ENCODE data around the gene KCNMA1.

The KCNMA1 gene

GRCh38 chr10:77618117-77618516 is 19.5 kb downstream of the KCNMA1 start:
- TF ChIP-seq EZH2phosphoT487 (conservative IDR thresholded peaks at IDR 0.05; ENCODE audit: low read length) (no peak), CTCF (IDR thresholded peaks at IDR 0.05; ENCODE audit: insufficient read depth, low read length, poor library complexity, severe bottlenecking) (no peak)
- H3K9ac ChIP-seq (ENCODE audit: low read length) = no peak overlapping the region
- H3K27me3 ChIP-seq (ENCODE audit: low read length) = no peaks in the 10 kb centered on the region
- H3K4me3 ChIP-seq (ENCODE audit: insufficient read depth, low read length, poor library complexity, severe bottlenecking) = no peak overlapping the region
- H3K27ac ChIP-seq (ENCODE audit: low read depth, low read length) = no peak overlapping the region
- no peak overlapping the region for H3K4me2 ChIP-seq (ENCODE audit: low read depth, low read length, poor library complexity, severe bottlenecking)
- no peaks in the 10 kb centered on the region for H3F3A ChIP-seq (ENCODE audit: insufficient read depth)
- H3K9me2 ChIP-seq (replicated peaks; ENCODE audit: insufficient read depth, low read length) = no peaks in the 10 kb centered on the region
- H4K20me1 ChIP-seq (ENCODE audit: low read depth, low read length) = no peaks in the 10 kb centered on the region
- no peak overlapping the region for H2AFZ ChIP-seq (ENCODE audit: low read depth, low read length, severe bottlenecking)
- no peaks in the 10 kb centered on the region for H3K9me3 ChIP-seq (ENCODE audit: insufficient read depth, low read length)
- no peaks in the 10 kb centered on the region for H3K79me2 ChIP-seq (ENCODE audit: insufficient read depth, low read length)
- no peaks in the 10 kb centered on the region for H3K36me3 ChIP-seq (ENCODE audit: low read length)

- H2AFZ ChIP-seq (ENCODE audit: low read depth, low read length, severe bottlenecking) = no peak overlapping the region
- H3K79me2 ChIP-seq (ENCODE audit: insufficient read depth, low read length) = no peaks in the 10 kb centered on the region
- no peak overlapping the region for H3K9ac ChIP-seq (ENCODE audit: low read length)
- no peaks in the 10 kb centered on the region for H3K36me3 ChIP-seq (ENCODE audit: low read length)
- no peaks in the 10 kb centered on the region for H3K27me3 ChIP-seq (ENCODE audit: low read length)
- H4K20me1 ChIP-seq (ENCODE audit: low read depth, low read length) = no peaks in the 10 kb centered on the region
- H3K4me3 ChIP-seq (ENCODE audit: insufficient read depth, low read length, poor library complexity, severe bottlenecking) = no peak overlapping the region
- no peaks in the 10 kb centered on the region for H3K9me3 ChIP-seq (ENCODE audit: insufficient read depth, low read length)
- H3K4me2 ChIP-seq (ENCODE audit: low read depth, low read length, poor library complexity, severe bottlenecking) = no peak overlapping the region
- H3K9me2 ChIP-seq (replicated peaks; ENCODE audit: insufficient read depth, low read length) = no peaks in the 10 kb centered on the region
- TF ChIP-seq EZH2phosphoT487 (conservative IDR thresholded peaks at IDR 0.05; ENCODE audit: low read length) = no peak
- TF ChIP-seq CTCF (IDR thresholded peaks at IDR 0.05; ENCODE audit: insufficient read depth, low read length, poor library complexity, severe bottlenecking) = no peak
- no peaks in the 10 kb centered on the region for H3F3A ChIP-seq (ENCODE audit: insufficient read depth)
- no peak overlapping the region for H3K27ac ChIP-seq (ENCODE audit: low read depth, low read length)
These were observed 20.8 kb downstream of the KCNMA1 start for GRCh38 chr10:77616766-77617165.

- no peaks in the 10 kb centered on the region for H3K27me3 ChIP-seq (ENCODE audit: low read length)
- no peaks in the 10 kb centered on the region for H3K9me3 ChIP-seq (ENCODE audit: insufficient read depth, low read length)
- no peak overlapping the region for H3K27ac ChIP-seq (ENCODE audit: low read depth, low read length)
- no peak overlapping the region for H3K9ac ChIP-seq (ENCODE audit: low read length)
- no peak overlapping the region for H3K4me2 ChIP-seq (ENCODE audit: low read depth, low read length, poor library complexity, severe bottlenecking)
- H3F3A ChIP-seq (ENCODE audit: insufficient read depth) = no peaks in the 10 kb centered on the region
- no peaks in the 10 kb centered on the region for H3K79me2 ChIP-seq (ENCODE audit: insufficient read depth, low read length)
- no peaks in the 10 kb centered on the region for H3K36me3 ChIP-seq (ENCODE audit: low read length)
- H3K4me3 ChIP-seq (ENCODE audit: insufficient read depth, low read length, poor library complexity, severe bottlenecking) = no peak overlapping the region
- H4K20me1 ChIP-seq (ENCODE audit: low read depth, low read length) = no peaks in the 10 kb centered on the region
- no peaks in the 10 kb centered on the region for H3K9me2 ChIP-seq (replicated peaks; ENCODE audit: insufficient read depth, low read length)
- no peak for TF ChIP-seq CTCF (IDR thresholded peaks at IDR 0.05; ENCODE audit: insufficient read depth, low read length, poor library complexity, severe bottlenecking)
- TF ChIP-seq EZH2phosphoT487 (conservative IDR thresholded peaks at IDR 0.05; ENCODE audit: low read length) = no peak
- H2AFZ ChIP-seq (ENCODE audit: low read depth, low read length, severe bottlenecking) = no peak overlapping the region
These were observed 22.6 kb downstream of the KCNMA1 start for GRCh38 chr10:77614778-77615625.

All from SU-DHL-6 (cell line).